Measurements from ENCODE around the gene P3H1.

P3H1 gene

GRCh38 chr1:42703888-42704464 is 62.9 kb downstream of the P3H1 start:
- Histone ChIP-seq H3K9me3 (no peaks in the 10 kb centered on the region), H3K27ac (no peak overlapping the region), H3K27me3 (no peaks in the 10 kb centered on the region), H3K4me3 (ENCODE audit: low read depth in 1 of 2, low read length in 1 of 2) (no peak overlapping the region), H3K4me1 (ENCODE audit: control insufficient read depth in 1 of 2, insufficient read depth in 1 of 2, low read depth in 1 of 2, low read length in 1 of 2) (no peaks in the 10 kb centered on the region), H3K36me3 (peaks cover 64% of the 10 kb centered on the region)
- TF ChIP-seq CTCF (IDR thresholded peaks at IDR 0.05), result no peak

GRCh38 chr1:42700006-42700405 is 66.8 kb downstream of the P3H1 start:
- no peaks in the 10 kb centered on the region for H3K4me1 ChIP-seq (ENCODE audit: control insufficient read depth in 1 of 2, insufficient read depth in 1 of 2, low read depth in 1 of 2, low read length in 1 of 2)
- H3K4me3 ChIP-seq (ENCODE audit: low read depth in 1 of 2, low read length in 1 of 2), result no peak overlapping the region
- H3K36me3 ChIP-seq, result peaks cover 86% of the 10 kb centered on the region
- no peak for TF ChIP-seq CTCF (IDR thresholded peaks at IDR 0.05)
- no peak overlapping the region for H3K27ac ChIP-seq
- H3K27me3 ChIP-seq, result no peaks in the 10 kb centered on the region
- no peaks in the 10 kb centered on the region for H3K9me3 ChIP-seq

GRCh38 chr1:42698081-42698813 is 68.6 kb downstream of the P3H1 start:
- TF ChIP-seq CTCF (IDR thresholded peaks at IDR 0.05), result no peak
- no peaks in the 10 kb centered on the region for H3K9me3 ChIP-seq
- no peaks in the 10 kb centered on the region for H3K27me3 ChIP-seq
- H3K36me3 ChIP-seq, result peaks cover 81% of the 10 kb centered on the region
- no peak overlapping the region for H3K4me3 ChIP-seq (ENCODE audit: low read depth in 1 of 2, low read length in 1 of 2)
- H3K4me1 ChIP-seq (ENCODE audit: control insufficient read depth in 1 of 2, insufficient read depth in 1 of 2, low read depth in 1 of 2, low read length in 1 of 2), result no peaks in the 10 kb centered on the region
- no peak overlapping the region for H3K27ac ChIP-seq

Measured in neutrophil (primary cell).